ENCODE measurements around the gene CHL1.

The CHL1 gene, protein sequence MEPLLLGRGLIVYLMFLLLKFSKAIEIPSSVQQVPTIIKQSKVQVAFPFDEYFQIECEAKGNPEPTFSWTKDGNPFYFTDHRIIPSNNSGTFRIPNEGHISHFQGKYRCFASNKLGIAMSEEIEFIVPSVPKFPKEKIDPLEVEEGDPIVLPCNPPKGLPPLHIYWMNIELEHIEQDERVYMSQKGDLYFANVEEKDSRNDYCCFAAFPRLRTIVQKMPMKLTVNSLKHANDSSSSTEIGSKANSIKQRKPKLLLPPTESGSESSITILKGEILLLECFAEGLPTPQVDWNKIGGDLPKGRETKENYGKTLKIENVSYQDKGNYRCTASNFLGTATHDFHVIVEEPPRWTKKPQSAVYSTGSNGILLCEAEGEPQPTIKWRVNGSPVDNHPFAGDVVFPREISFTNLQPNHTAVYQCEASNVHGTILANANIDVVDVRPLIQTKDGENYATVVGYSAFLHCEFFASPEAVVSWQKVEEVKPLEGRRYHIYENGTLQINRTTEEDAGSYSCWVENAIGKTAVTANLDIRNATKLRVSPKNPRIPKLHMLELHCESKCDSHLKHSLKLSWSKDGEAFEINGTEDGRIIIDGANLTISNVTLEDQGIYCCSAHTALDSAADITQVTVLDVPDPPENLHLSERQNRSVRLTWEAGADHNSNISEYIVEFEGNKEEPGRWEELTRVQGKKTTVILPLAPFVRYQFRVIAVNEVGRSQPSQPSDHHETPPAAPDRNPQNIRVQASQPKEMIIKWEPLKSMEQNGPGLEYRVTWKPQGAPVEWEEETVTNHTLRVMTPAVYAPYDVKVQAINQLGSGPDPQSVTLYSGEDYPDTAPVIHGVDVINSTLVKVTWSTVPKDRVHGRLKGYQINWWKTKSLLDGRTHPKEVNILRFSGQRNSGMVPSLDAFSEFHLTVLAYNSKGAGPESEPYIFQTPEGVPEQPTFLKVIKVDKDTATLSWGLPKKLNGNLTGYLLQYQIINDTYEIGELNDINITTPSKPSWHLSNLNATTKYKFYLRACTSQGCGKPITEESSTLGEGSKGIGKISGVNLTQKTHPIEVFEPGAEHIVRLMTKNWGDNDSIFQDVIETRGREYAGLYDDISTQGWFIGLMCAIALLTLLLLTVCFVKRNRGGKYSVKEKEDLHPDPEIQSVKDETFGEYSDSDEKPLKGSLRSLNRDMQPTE (N-terminal part only)

DNA sequence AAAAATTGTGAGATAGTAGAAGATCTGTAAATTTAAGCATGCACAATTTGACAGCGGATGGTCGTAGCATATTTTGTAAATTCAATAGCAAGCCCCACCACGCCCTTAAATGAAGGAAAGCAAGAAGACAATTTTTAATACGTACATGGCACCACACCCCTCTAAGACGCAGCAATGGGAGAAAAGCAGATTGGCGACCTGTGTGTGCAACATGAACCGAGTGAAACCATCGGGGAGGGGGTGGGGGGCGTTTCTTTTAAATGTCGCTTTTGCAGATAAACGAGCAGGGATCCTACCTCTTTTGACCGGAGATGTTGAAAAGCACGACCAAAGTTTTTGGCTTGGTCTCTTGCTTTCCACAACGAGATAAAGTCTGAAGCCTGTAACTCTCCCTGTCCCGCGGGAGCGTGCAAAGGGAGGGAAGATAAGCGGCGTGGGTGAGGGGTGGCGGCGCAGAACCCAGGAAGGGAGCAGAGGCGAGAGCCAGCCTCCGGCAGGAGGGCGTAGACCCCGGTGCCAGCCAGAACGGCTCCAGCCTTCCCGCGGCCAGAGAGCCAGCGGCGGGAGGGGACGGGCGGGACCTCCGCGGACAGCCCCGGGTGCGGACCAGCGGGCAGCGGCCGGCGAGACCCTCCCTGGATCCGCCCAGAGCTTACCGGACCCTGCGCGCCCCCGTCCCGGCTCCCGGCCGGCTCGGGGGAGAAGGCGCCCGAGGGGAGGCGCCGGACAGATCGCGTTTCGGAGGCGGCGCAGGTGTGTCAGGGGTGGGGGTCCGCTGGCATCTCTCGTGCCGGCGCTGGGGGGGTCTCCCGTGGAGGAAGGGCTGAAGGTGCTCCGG lies at the start of gene CHL1:
TSS of gene CHL1 (plus strand) at position 453 of the 838 bp plus-strand sequence. CDS start 123,014 bp downstream, outside the sequence.
- DNase-seq (ENCODE audit: low read depth) = no peak

DNA sequence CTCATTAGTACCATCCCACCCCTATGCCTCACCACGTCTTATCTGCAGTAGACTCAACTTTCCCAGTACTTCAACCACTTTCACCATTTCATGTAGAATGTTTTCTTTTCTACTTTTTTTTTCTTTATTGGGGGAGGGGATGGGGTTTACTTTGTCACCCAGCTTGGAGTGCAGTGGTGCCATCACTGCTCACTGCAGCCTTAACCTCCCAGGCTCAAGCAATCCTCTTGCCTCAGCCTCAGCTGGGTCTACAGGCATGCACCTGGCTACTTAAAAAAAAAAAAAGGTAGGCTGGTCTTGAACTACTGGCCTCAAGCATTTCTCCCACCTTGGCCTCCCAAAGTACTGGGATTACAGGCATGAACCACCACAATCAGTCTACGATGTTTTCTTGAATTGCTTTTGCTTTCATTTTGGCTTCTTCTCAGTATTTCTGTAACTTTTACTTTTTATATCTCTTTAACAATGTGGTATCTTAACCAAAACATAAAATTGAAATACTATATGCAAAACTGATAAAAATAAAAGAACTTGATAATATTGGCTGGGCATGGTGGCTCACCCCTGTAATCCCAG lies 44.9 kb upstream of the CHL1 start:
- DNase-seq (ENCODE audit: low read depth) = no peak

DNA sequence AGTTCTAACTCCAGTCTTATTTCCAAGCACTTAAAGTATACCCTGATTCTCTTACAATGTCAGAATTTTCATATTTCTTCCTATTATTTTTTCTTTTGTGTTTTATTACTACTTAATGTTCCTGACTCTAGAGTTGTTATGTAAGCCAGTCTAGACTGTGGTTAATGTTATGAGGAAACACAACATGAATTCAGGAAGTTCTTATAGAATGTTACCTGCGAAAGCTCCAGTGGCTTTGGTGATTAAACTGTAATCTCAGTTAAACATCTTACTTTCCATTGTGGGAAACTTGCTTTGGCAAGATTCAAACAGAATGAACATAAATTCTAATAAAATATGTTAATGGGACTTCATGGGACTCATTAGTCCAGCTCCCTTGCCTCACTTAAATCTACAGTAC lies 36.6 kb upstream of the CHL1 start:
- DNase-seq (ENCODE audit: low read depth) = no peak

DNA sequence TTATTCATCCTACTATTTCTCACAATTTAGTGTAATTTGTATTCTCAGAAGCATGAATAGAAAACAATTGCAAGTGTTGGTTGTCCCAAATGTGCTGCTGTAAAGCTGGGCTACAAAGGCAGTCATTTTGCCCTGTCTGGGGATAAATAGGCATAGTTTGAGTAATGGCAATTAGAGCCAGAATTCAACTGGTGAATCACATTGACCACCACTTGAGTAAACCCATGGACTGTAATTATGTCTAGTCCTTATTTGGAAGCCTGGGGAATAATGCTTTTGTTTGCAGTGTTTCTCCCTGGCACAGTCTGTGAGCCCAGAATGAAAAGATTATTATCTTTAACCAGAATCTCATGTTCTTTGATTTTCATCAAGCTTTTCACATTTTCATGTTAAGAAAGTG lies 30.5 kb upstream of the CHL1 start:
- DNase-seq (ENCODE audit: low read depth) = no peak

DNA sequence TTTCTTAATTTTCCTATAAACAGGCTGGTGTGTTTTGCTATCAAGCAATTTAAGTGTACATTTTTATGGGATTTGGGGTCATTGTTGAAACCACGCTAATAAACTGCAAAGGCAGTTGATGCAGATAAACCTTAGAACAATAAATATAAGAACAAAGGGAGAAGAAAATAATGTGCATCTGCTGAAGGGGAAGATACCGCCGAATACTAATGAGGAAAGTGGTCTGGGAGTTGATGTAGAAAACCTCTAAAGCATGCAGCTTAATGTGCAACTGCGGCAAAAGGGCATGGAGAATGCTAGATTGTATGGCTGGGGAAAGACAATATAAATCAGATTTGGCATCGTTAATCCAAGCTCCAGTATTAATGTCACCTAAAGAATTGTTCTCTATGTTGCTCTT lies 29.8 kb upstream of the CHL1 start:
- DNase-seq (ENCODE audit: low read depth) = no peak

DNA sequence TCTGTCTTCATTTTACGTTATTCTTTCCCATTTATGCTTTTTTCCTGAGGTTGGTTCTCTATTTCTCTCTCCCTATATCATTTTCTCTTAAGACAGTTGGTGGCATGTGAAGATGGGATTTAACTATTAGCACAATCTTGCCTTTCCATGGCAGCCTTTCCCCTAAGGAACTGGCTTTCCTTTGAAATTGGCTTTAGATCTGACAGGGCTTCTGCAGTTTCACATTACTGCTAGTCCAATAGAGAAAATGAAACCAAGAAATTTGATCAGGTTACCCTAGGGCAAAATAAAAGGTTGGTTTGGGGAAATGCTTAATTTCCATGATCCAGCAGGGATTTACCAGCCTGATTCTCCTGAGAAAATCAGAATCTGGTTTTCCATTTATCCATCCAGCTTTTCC lies 22.7 kb upstream of the CHL1 start:
- DNase-seq (ENCODE audit: low read depth) = no peak

DNA sequence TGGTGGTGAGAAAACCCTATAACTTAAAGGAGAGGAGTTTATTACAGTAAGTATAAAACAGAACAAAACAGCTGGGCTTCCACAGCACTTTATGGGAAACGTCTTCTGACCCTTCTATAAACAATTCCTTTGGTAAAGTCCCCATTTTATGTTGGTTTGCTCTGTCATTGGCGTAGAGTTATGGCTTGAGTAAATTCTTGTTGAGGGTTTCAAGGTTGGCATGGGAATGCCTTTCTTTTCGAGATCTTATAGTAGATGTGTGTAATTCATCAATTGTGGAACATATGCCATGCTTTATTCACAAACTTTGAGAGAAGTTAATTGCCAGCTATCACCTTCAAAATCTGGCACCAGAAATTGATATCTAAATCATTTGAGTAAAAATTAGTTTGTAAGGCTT lies 11.6 kb upstream of the CHL1 start:
- no peak for DNase-seq (ENCODE audit: low read depth)

DNA sequence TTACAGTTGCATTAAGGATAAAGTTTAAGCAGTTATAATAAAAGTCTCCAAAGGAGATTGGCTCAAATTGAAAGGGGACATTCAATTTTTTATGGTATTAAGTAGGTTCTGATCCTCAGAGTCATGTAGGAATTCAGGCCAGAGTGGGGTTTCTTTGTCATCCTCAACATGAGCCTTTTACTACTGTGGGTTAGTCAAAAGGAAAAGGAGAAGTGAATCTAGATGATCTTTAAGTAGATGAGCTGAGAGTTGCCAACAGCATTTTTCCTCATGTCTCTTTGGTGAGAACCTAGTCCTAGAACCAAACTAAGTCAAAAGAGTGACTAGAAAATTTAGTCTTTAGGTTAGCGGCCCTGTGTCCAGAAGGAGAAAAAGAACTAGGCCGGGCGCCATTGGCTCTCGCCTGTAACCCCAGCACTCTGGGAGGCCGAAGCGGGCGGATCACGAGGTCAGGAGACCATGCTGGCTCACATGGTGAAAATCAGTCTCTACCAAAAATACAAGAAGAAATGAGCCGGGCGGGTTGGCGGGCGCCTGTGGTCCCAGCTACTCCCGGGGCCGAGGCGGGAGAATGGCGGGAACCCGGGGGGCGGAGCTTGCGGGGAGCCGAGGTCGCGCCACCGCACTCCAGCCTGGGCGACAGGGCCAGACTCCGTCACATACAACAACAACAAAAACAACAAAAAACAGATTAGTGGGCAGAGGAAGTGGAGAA lies 4.2 kb upstream of the CHL1 start:
- DNase-seq (ENCODE audit: low read depth) = no peak

DNA sequence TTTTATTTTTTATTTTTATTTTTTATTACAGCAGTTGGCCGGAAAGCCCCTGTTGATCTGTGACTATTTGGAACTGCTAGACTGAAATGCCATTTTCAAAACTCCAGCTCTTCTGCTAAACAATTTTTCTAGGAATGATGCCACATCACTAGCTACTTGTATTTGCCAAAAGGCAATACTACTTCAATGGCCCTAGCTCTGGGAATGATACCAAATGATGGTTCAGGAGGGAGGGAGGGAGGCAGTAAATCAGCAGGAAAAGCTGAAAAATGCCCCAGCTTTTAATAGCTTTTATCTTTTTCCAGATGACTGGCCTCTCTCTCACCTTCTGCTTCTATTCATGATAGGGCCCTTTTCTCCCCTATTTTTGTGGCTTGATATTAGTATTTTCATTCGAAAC lies 2.6 kb upstream of the CHL1 start:
- no peak for DNase-seq (ENCODE audit: low read depth)

DNA sequence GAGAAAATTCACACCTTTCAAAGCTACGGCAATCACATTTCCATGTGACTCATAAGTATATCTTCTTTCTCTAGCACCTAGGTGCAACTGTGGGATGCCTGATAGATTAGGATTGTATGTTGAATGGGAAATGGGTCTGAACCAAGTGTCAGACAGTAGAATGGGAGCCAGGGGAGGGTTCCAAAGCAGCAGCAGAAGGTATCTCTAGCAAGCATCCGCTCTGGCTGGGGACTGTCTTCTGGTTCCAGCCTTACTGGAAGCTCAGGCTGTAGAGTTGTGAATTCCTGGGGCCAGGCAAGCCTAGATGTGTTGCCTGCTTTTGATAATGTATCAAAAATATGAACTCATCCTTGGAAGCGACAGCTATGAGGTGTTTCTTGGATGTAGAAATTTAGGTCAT lies 2.1 kb upstream of the CHL1 start:
- DNase-seq (ENCODE audit: low read depth) = no peak

DNA sequence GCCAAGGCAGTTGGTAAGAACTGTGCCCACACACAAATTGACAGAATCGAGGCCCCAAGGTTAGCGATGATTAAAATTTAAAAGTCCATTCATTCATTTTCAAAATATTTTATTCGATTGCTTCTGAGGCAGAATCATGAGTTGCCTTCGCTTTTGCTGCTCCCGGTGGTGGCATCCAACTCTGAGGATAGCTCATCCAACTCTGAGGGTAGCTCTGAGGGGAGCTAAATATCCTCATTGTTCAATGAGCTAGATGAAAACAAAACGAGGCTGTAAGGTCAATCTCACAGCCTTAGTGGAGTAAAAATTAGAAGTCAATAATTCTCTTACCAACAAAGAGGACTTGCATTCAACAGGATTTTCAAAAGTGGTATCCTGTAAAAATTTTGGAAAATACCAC lies 897 bp upstream of the CHL1 start:
- no peak for DNase-seq (ENCODE audit: low read depth)

DNA sequence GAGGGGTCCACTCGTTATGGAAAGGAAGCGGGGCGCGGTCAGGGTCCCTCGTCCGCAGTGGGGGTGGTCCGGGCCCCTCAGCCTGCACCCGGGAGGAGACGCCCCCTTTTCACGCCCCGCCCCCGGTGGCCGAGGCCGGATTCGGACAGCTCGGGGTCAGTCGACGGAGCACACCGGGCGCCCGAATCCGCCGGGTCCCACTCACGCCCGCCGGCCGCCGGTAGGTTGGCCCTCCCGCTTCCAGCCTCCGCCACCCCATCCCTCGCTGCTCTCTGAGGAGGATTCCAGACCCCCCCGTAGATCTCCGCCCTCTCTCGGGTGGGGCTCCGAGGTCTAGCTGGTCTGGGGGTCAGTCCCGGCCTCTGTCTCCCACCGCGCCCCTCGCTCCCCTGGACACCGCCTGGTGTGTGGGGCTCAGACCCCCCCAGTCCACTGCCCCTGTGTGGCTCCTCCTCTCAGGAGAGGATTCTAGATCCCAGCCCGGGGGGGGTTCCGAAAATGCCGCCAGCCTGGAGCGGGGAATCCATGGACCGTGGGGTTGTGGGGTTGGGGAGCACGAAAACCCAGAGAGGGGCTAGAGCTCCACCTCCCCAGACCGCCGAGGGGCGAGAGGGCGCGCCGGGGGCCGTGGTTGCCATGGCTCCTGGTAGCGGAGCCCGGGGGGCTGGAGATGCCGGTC lies 725 bp downstream of the CHL1 start:
- no peak for DNase-seq (ENCODE audit: low read depth)

DNA sequence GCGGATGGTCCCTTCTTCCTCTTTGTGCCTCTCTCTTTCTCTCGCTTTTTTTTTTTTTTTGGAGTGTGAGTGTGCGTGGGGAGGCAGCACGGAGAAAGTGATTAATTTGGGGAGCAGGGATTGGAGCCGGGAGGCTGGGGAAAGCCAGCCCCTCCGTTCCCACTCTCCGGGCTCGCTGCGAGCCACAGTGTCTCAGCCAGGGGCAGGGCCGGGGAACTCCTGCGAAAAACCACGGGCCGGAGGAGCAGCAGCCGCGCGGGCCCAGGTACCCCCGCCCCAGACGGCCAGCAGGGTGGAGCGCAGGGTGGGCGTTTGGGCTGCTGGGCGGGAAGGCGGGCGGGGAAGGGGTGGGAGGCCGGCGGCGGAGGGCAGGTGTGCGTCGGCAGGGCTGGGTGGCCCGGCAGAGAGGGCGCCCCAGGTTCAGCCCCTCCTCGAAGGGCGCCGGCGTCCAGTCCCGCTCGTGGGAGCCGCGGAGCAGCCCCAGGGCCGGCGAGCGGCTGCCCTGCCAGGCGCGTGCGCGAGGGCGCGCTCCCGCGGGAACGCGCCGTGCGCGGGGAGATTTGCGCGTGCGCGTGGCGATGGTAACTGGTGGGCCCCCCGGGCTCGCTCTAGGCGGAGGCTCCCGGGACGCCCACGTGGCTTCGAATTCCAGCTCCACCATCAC lies 1.4 kb downstream of the CHL1 start:
- DNase-seq (ENCODE audit: low read depth) = no peak

DNA sequence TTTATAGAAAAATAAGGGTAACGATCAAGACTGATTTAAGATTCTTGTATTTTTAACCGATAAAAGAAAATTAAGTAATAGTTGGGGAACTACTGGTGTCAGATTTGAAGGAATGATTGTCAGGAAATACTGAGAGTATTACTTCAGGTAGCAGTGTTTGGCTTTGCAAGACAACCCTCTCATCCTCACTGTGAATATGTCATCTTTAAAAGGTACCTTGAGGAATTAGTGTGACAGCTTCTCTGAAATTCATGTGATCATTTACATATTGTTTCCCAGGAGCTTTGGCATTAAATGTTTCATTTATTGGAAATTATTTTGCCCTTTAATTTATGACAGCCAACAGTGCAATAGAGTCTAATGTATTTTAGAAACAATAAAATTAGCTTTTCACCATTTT lies 3.3 kb downstream of the CHL1 start:
- DNase-seq (ENCODE audit: low read depth) = no peak

DNA sequence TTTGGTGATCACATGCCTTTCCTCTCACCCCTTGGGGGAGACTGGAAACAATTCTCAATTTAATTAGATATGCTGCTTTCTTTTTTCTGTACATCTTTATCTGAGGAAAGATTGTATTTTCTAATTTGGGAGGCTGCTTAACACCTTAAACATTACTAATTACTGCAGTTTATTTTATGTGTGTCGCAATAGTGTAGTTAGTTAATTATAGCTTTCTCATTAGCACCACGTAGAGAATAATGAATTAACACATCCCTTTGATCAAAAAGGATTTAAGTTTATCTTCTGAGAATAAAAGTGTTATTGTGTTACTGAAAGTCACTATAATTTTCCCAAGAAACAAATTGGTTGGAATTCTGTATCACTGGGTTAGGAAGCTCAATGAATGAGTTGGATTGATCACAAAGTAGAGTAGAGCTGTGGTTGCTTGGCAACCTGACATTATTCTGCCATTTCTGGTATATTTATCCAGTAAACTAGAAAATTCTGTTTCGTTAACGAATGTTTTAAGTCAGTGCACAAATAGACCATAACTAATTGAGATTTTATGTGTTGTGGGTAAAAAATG lies 4.3 kb downstream of the CHL1 start:
- no peak for DNase-seq (ENCODE audit: low read depth)

DNA sequence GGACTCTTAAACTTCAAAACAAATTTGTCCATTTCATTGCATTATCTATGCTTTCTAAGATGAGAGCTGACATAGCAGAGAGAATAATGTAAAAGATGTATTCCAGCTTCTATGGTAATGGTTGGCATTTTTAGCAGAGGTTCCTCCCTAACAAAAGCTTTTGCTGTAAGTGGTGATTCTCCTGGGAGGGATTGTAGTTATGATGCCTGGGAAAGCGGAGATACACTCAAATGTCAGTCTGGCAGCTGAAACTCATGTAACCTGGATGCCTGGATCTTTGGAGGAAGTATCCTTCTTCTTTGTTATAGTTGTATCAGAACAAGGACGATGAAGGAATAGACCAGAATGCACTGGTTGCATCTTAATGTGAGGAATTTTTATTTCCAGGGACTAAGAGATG lies 7.5 kb downstream of the CHL1 start:
- DNase-seq (ENCODE audit: low read depth) = no peak

DNA sequence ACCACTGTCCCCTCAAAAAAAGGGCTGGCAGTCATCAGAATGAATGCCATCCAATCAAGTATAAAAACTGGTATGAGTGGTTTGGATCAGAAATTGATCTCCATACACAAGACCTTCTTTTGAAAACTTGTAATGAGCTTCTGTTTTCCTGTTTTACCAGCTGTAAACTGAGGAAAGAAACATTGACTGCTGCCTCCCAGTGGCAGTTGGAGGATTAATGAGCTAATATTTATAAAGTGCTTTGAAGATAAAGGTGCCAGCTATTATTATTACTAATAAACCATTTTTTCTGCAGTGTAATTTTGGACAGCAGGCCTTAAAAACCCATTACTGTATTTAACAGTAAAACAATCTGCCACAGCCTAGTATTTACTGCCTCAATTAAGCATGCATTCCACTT lies 11.4 kb downstream of the CHL1 start:
- DNase-seq (ENCODE audit: low read depth) = no peak

DNA sequence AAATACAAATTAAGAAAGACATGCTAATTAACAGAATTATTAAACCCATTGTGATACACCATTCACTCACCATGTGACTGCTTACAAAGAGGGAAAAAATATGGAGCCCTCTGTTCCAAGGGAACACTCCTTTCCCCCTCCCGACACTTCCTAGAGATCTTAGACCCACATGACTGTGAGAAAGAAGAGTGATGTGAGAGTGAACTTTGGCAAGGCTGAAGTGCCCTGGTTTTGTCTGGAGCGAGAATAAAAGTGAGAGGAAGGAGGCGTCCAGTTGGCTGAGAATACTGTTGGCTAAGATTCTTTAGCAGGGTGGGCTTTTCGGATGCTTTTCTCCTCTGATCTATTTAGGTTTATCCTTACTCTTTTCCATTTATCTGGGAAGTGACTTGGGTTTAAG lies 14.1 kb downstream of the CHL1 start:
- DNase-seq (ENCODE audit: low read depth) = no peak

DNA sequence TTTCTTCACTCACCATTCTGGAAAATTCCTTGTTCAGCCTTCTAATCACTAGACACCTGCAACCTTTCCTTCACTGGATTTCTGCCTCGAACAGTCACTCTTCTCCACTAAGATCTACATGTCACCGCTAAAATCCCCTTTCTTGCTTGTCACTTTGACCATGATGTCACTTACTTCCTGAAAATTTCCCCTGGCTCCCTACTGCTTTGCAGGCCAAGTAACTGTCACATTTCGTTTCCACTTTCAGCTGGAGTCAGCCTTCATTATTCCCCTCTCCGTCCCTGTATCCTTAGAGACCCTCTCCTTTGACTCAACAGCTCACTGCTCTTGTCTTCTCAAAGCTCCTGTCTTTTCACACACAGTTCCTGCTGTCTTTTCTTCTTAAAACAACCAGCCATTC lies 15.9 kb downstream of the CHL1 start:
- DNase-seq (ENCODE audit: low read depth) = no peak

Measured in activated T-helper 1 cell treated with Interleukin-2 at 50 U/mL for 16 hours (primary cell).